Measurements from ENCODE around the gene SMAD3. TPM values are rescaled to one million over a fixed set of nuclear protein-coding genes. Genes with fewer than 3 reads are reported as not detected.
"Not testable (repeated sequence)": the region's sequence is repeated elsewhere in the genome, so short reads cannot be mapped to it uniquely, and the experiment has no call there.

SMAD3 gene
- total RNA-seq, 1 experiment from 2014 or later: 54.8 TPM

- no peaks in the 10 kb centered on the region for H3K36me3 Mint-ChIP-seq (ENCODE audit: insufficient read depth, unreplicated experiment)
- TF ChIP-seq CTCF (IDR thresholded peaks at IDR 0.05; ENCODE audit: insufficient read depth in 1 of 2, low read depth in 1 of 2, low read length in 1 of 2, severe bottlenecking in 1 of 2, unreplicated experiment in 1 of 2): no peak
- no peak overlapping the region for H3K27ac Mint-ChIP-seq (ENCODE audit: unreplicated experiment)
- BruUV-seq (replicated peaks): no TSS peak
- H3K27me3 Mint-ChIP-seq (ENCODE audit: insufficient read depth, unreplicated experiment): no peaks in the 10 kb centered on the region
- Histone ChIP-seq H3K27me3 (replicated peaks; ENCODE audit: control insufficient read depth, insufficient read depth, low read length) (no peaks in the 10 kb centered on the region), H3K4me3 (ENCODE audit: low read depth, low read length) (no peak overlapping the region), H3K4me1 (no peaks in the 10 kb centered on the region), H3K9me3 (no peaks in the 10 kb centered on the region), H3K36me3 (ENCODE audit: control insufficient read depth, insufficient read depth, low read length) (no peaks in the 10 kb centered on the region)
- ChIA-PET CTCF (interaction anchor here (0.7 kb wide), 1 partner anchor 71 kb away, joined by 3 read pairs; no protein-coding TSS in a partner anchor), POLR2A (no interaction called here)
- no peak for DNase-seq
- intact Hi-C loops (cut with micrococcal nuclease; ENCODE audit: unreplicated experiment): no loop called here
- no peaks in the 10 kb centered on the region for H3K9me3 Mint-ChIP-seq (ENCODE audit: unreplicated experiment)
- no peak overlapping the region for H3K4me3 Mint-ChIP-seq (ENCODE audit: unreplicated experiment)
- no peaks in the 10 kb centered on the region for H3K4me1 Mint-ChIP-seq (ENCODE audit: low read depth, unreplicated experiment)
Observed at GRCh38 chr15:67018441-67018840, 47.0 kb upstream of the SMAD3 start.

GRCh38 chr15:67019069-67019468 lies 46.3 kb upstream of the SMAD3 start:
- DNase-seq: no peak
- H3K9me3 ChIP-seq: no peaks in the 10 kb centered on the region
- Mint-ChIP-seq H3K27ac (ENCODE audit: unreplicated experiment) (no peak overlapping the region), H3K27me3 (ENCODE audit: insufficient read depth, unreplicated experiment) (no peaks in the 10 kb centered on the region), H3K4me3 (ENCODE audit: unreplicated experiment) (no peak overlapping the region), H3K4me1 (ENCODE audit: low read depth, unreplicated experiment) (peaks cover 2% of the 10 kb centered on the region), H3K36me3 (ENCODE audit: insufficient read depth, unreplicated experiment) (no peaks in the 10 kb centered on the region), H3K9me3 (ENCODE audit: unreplicated experiment) (no peaks in the 10 kb centered on the region)
- intact Hi-C loops (cut with micrococcal nuclease; ENCODE audit: unreplicated experiment): no loop called here
- no peaks in the 10 kb centered on the region for H3K27me3 ChIP-seq (replicated peaks; ENCODE audit: control insufficient read depth, insufficient read depth, low read length)
- CTCF ChIA-PET: no interaction called here
- POLR2A ChIA-PET: no interaction called here
- no peaks in the 10 kb centered on the region for H3K36me3 ChIP-seq (ENCODE audit: control insufficient read depth, insufficient read depth, low read length)
- TF ChIP-seq CTCF (IDR thresholded peaks at IDR 0.05; ENCODE audit: insufficient read depth in 1 of 2, low read depth in 1 of 2, low read length in 1 of 2, severe bottlenecking in 1 of 2, unreplicated experiment in 1 of 2): no peak
- H3K4me1 ChIP-seq: peaks cover 5% of the 10 kb centered on the region
- no TSS peak for BruUV-seq (replicated peaks)
- no peak overlapping the region for H3K4me3 ChIP-seq (ENCODE audit: low read depth, low read length)

- Mint-ChIP-seq H3K9me3 (ENCODE audit: unreplicated experiment) (no peaks in the 10 kb centered on the region), H3K4me3 (ENCODE audit: unreplicated experiment) (no peak overlapping the region), H3K27ac (ENCODE audit: unreplicated experiment) (no peak overlapping the region), H3K27me3 (ENCODE audit: insufficient read depth, unreplicated experiment) (no peaks in the 10 kb centered on the region), H3K4me1 (ENCODE audit: low read depth, unreplicated experiment) (peaks cover 11% of the 10 kb centered on the region), H3K36me3 (ENCODE audit: insufficient read depth, unreplicated experiment) (no peaks in the 10 kb centered on the region)
- CTCF ChIA-PET: no interaction called here
- no peak for DNase-seq
- no TSS peak for BruUV-seq (replicated peaks)
- no peak overlapping the region for H3K4me3 ChIP-seq (ENCODE audit: low read depth, low read length)
- no peaks in the 10 kb centered on the region for H3K27me3 ChIP-seq (replicated peaks; ENCODE audit: control insufficient read depth, insufficient read depth, low read length)
- no peak for TF ChIP-seq CTCF (IDR thresholded peaks at IDR 0.05; ENCODE audit: insufficient read depth in 1 of 2, low read depth in 1 of 2, low read length in 1 of 2, severe bottlenecking in 1 of 2, unreplicated experiment in 1 of 2)
- H3K4me1 ChIP-seq: peaks cover 12% of the 10 kb centered on the region
- no peaks in the 10 kb centered on the region for H3K9me3 ChIP-seq
- intact Hi-C loops (cut with micrococcal nuclease; ENCODE audit: unreplicated experiment): no loop called here
- POLR2A ChIA-PET: no interaction called here
- no peaks in the 10 kb centered on the region for H3K36me3 ChIP-seq (ENCODE audit: control insufficient read depth, insufficient read depth, low read length)
Observed at GRCh38 chr15:67019884-67020520, 45.4 kb upstream of the SMAD3 start.

- intact Hi-C loops (cut with micrococcal nuclease; ENCODE audit: unreplicated experiment); BruUV-seq (replicated peaks); H3K9me3 ChIP-seq; DNase-seq; H3K27me3 ChIP-seq (replicated peaks; ENCODE audit: control insufficient read depth, insufficient read depth, low read length); CTCF ChIA-PET; H3K27ac Mint-ChIP-seq (ENCODE audit: unreplicated experiment); H3K9me3 Mint-ChIP-seq (ENCODE audit: unreplicated experiment); H3K36me3 Mint-ChIP-seq (ENCODE audit: insufficient read depth, unreplicated experiment); H3K27me3 Mint-ChIP-seq (ENCODE audit: insufficient read depth, unreplicated experiment); H3K4me3 ChIP-seq (ENCODE audit: low read depth, low read length); H3K36me3 ChIP-seq (ENCODE audit: control insufficient read depth, insufficient read depth, low read length); POLR2A ChIA-PET; H3K4me3 Mint-ChIP-seq (ENCODE audit: unreplicated experiment): not testable (repeated sequence)
- H3K4me1 ChIP-seq: peaks cover 12% of the 10 kb centered on the region
- H3K4me1 Mint-ChIP-seq (ENCODE audit: low read depth, unreplicated experiment): peaks cover 15% of the 10 kb centered on the region
Observed at GRCh38 chr15:67020668-67021067, 44.7 kb upstream of the SMAD3 start.
